Large intestine (tissue), 1 donor: Measurements from ENCODE around the gene CNGA3. TPM values are rescaled to one million over a fixed set of nuclear protein-coding genes. Genes with fewer than 3 reads are reported as not detected.

Experiments used
- polyA plus RNA-seq: library from polyadenylated mRNA; unstranded; fragments of 120-200 nt; gene quantifications from one replicate; pipeline ENCODE4 v1.2.1, GENCODE V29; 2013

CNGA3 gene
- polyA plus RNA-seq, 1 donor, result 2.3 TPM

Other genes with a start within 250 kb of the CNGA3 start
- gene INPP4A, start 98.4 kb downstream of the CNGA3 start, polyA plus RNA-seq, result 13.6 TPM